Limb (tissue), 2 donors: Measurements from ENCODE around the gene EEF1AKMT1.
A peak's percentile ranks its signal among the peaks of the same experiment; 100 is the strongest.
"Not testable (repeated sequence)": the region's sequence is repeated elsewhere in the genome, so short reads cannot be mapped to it uniquely, and the experiment has no call there.

Experiments used
- DNase-seq, 2 donors: peaks; one replicate each; pipeline ENCODE4 v3.0.0-alpha.2; 2016; ENCODE audit errors: extremely low spot score in 2 of 2

EEF1AKMT1 gene

GRCh38 chr13:20778311-20778710 lies 4.5 kb upstream of the EEF1AKMT1 start:
- no peak for DNase-seq

- no peak for DNase-seq
These were observed 3.0 kb upstream of the EEF1AKMT1 start for GRCh38 chr13:20776751-20777150.

GRCh38 chr13:20775961-20776360 lies 2.2 kb upstream of the EEF1AKMT1 start:
- no peak for DNase-seq

DNA sequence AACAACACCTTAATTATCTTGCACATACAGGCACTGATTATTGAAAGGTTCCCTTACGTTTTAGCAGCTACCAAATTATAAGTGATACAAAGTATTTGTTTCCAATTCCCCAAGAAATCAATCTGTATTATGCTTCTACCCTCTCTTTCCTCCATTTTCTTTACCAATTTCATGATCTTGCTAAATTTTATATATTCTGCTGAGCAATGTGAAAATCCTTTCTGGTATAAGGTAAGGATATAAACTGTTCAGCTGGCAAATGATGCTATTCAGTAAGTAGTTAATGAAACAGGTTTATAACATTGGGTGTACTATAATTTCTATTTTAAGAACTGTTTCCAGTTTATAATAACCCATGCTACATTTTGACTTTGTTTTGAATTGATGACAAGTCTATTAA lies 985 bp upstream of the EEF1AKMT1 start:
- DNase-seq, result no peak

- DNase-seq, result no peak
These were observed 1.2 kb downstream of the EEF1AKMT1 start for GRCh38 chr13:20772401-20773131.

- no peak for DNase-seq
These were observed 3.9 kb downstream of the EEF1AKMT1 start for GRCh38 chr13:20769834-20770233.

- no peak for DNase-seq
These were observed 4.7 kb downstream of the EEF1AKMT1 start for GRCh38 chr13:20769091-20769490.

DNA sequence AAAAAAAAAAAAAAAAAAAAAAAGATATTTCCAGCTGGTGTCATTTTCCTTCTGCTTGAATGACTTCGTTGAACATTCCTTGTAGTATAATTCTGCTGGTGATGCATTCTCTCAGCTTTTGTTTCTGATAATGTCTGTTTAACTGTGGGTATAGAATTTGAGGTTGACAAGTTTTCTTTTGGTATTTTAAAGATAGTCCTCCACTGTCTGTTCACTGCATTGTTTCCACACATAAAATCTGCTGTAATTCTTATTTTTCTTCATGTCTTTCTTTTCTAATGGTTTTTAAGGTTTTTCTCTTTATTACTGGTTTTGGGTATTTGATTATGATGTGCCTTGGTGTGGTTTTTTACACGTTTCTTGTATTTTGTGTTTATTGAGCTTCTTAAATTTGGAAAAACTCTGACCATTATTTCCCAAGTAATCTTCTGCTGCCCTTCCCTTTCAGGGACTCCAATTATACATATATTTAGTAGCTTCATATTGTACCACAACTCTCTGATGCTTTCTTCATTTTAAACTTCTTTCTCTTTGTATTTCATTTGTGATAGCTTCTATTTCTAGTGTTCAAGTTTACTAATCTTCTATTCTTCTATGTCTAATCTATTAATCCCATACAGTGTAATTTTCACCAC lies 6.3 kb downstream of the EEF1AKMT1 start:
- no peak for DNase-seq

GRCh38 chr13:20760872-20761271 lies 12.9 kb downstream of the EEF1AKMT1 start:
- DNase-seq, result no peak

GRCh38 chr13:20754009-20754408 lies 19.8 kb downstream of the EEF1AKMT1 start:
- DNase-seq, result no peak

DNA sequence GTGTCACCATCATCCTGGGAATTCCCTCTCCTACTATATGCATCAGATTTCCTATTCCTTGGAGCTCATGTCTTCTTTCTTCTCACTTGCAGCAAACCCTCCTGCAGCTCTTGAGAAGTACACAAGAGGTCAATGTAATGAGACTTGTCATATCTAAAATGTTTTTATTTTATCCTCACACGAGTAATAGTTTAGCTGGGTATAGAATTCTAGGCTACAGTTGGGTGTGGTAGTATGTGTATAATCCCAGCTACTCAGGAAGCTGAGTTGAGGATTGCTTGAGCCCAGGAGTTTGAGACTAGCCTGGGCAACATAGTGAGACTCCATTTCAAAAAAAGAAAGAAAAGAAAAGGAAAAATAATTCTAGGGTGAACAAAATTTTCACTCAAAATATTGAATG lies 24.4 kb downstream of the EEF1AKMT1 start:
- no peak for DNase-seq

DNA sequence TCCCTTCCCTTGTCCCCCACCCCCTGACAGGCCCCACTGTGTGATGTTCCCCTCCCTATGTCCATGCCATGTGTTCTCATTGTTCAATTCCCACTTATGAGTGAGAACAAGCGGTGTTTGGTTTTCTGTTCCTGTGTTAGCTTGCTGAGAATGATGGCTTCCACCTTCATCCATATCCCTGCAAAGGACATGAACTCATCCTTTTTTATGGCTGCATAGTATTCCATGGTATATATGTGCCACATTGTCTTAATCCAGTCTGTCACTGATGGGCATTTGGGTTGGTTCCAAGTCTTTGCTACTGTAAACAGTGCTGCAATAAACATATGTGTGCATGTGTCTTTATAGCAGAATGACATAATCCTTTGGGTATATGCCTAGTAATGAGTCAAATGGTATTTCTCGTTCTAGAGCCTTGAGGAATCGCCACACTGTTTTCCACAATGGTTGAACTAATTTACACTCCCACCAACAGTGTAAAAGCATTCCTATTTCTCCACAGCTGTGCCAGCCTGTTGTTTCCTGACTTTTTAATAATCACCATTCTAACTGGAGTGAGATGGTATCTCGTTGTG lies 29.8 kb downstream of the EEF1AKMT1 start:
- not testable (repeated sequence) for DNase-seq

DNA sequence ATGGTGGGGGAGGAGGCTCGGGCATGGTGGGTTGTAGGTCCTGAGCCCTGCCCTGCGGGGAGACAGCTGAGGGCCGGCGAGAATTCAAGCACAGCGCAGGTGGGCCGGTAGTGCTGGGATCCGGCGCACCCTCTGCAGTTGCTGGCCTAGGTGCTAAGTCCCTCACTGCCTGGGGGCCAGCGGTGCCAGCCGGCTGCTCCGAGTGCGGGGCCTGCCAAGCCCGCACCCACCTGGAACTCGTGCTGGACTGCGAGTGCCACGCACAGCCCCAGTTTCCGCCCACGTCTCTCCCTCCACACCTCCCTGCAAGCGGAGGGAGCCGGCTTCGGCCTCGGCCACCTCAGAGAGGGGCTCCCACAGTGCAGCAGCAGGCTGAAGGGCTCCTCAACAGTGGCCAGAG lies 33.7 kb downstream of the EEF1AKMT1 start:
- no peak for DNase-seq

- no peak for DNase-seq
These were observed 35.1 kb downstream of the EEF1AKMT1 start for GRCh38 chr13:20738616-20739015.

GRCh38 chr13:20729633-20730585 lies 43.9 kb downstream of the EEF1AKMT1 start:
- no peak for DNase-seq

DNA sequence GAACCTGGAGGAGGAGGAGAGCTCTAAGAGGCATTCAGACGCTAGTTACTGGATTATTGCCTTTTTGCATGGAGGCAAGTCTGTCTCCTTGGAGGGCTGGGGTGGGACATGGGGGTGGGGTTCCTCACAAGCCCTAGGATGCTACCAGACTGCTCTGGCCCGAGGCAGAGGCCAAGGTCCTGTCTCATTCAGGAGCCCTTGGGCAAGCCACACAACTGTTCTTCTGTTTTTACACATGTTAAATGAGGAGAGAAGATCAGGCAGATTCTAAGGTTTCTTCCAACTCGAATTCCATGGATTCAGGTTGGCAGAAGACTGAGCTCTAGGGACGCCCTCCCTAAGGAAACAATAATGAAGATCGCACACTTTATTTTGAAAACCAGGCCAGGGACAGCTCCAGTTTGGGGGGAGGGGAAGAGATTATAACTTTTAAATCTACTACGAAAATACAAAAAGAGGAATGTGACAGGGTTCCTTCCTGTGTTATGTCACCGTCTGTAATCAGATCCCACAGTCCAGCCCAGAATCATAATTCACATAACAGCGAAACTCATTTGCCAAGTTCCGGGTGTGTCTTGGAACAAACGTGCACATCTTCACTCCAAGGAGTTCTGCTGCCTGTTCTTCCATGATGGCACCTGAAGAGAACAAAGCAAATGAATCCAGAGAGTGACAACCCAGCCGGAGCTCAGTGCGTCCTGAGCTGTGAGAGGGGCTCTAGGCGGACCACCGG lies 45.0 kb downstream of the EEF1AKMT1 start:
- peak in 1 of 2 donors; percentile 55 for DNase-seq

GRCh38 chr13:20727856-20728255 lies 45.9 kb downstream of the EEF1AKMT1 start:
- DNase-seq, result no peak

DNA sequence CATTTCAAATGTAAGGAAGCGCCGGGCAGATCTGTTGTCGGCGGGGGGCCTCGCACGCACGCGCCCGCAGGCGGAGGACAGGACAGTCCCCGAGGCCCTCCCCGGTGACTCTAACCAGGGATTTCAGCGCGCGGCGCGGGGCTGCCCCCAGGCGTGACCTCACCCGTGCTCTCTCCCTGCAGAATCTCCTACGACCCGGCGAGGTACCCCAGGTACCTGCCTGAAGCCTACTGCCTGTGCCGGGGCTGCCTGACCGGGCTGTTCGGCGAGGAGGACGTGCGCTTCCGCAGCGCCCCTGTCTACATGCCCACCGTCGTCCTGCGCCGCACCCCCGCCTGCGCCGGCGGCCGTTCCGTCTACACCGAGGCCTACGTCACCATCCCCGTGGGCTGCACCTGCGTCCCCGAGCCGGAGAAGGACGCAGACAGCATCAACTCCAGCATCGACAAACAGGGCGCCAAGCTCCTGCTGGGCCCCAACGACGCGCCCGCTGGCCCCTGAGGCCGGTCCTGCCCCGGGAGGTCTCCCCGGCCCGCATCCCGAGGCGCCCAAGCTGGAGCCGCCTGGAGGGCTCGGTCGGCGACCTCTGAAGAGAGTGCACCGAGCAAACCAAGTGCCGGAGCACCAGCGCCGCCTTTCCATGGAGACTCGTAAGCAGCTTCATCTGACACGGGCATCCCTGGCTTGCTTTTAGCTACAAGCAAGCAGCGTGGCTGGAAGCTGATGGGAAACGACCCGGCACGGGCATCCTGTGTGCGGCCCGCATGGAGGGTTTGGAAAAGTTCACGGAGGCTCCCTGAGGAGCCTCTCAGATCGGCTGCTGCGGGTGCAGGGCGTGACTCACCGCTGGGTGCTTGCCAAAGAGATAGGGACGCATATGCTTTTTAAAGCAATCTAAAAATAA lies 52.1 kb downstream of the EEF1AKMT1 start:
- peak in 1 of 2 donors; percentile 69 for DNase-seq

GRCh38 chr13:20721058-20721453 lies 52.7 kb downstream of the EEF1AKMT1 start:
- DNase-seq, result no peak

GRCh38 chr13:20720499-20720898 lies 53.3 kb downstream of the EEF1AKMT1 start:
- no peak for DNase-seq
